ENCODE measurements around the gene KRT71. TPM values are rescaled to one million over a fixed set of nuclear protein-coding genes. Genes with fewer than 3 reads are reported as not detected.
"Not testable (repeated sequence)": the region's sequence is repeated elsewhere in the genome, so short reads cannot be mapped to it uniquely, and the experiment has no call there.

The KRT71 gene
- total RNA-seq, 1 donor from 2014 or later = not detected

DNA sequence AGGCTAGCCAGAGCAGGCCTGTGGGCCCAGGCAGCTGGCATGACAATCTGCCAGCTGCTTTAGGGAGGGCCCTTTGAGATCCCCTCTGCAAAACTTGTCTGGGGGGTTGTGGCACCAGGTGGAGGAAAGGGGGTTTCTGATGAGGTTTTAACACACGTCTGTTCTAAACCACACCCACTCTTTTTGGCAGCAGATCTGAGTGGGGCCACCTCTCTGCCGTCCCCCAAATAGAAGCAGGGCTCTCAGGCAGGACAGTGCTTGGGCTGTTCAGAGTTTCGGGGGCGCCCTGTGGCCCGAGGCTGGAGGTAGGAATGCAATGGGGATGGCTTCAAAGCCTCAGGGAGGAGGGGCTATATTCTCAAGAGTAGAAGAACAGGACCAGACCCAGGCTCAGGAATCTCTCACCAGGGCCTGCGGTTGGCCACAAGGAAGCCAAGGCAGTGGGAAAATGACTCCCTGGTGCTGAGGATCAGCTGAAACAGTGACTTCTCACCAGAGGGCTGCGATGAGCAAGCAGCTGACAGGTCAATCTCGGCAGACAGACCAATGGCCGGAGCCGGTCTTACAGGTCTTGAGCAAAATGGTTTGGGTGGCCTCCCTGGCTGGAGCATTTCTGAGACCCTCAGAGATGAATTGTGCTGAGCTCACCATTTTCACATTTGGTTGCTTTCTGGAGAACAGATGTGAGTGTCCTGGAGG lies 31.2 kb downstream of the KRT71 start:
- DNase-seq (ENCODE audit: low spot score) = no peak

DNA sequence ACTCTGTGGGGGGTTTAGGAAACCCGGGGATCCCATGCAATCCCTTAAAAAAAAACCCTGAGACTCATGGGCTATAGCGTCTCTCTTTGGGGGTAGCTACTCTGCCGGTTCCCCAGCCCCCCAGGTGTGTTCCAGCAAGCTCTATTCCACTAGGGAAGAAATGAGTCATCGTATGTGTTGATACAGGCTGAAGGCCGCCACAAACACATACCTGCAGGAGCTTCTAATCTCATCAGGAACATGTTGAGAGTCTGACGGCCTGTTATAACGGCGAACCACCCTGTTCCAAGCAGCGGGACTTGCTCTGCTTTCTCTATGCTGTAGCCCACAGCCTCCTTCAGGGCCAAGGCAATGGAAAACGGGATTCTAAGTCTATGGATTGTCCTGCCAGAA lies 31.8 kb downstream of the KRT71 start:
- DNase-seq (ENCODE audit: low spot score) = no peak

DNA sequence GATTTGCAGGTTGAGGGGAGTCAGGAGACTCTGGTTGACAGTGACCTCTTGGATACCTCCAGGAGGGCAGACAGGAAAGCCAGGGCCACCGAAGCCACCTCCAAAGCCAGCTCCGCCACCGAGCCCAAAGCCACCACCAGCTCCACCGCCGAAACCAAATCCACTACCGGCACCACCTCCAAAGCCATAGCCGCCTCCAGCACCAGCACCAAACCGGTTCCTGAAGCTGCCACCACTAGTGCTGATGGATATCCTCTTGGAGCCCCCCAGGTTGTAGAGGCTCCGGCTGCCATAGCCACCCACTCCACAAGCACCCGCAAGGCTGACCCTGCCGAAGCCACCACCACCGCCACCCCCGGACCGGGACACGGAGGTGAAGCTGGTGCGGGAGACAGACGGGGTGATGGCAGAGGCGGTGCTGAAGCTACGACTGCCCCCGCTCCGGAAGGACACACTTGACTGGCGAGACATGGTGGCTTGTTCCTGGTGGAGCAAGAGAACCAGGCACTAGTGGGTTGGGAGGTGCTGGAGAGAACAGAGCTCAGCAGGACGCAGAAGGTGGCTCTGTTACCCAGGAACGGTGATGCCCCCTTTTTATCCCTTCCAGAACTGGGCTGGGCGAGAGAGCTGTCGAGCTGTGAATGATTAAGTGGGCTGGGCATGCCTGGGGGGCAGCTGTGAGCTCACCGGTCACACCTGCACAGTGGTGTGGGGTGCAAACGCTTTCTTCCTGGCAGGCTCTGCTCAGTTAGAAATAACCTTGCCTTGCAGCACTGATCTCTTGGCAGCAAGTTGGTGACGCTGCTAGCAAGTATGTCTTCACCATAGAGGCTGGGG lies 32.9 kb downstream of the KRT71 start, which contains the start of gene KRT5:
Gene KRT5, minus strand, starts transcription at position 569 of the 837 bp plus-strand sequence. Its CDS starts 98 bp downstream, at position 471.
- no peak for DNase-seq (ENCODE audit: low spot score)

DNA sequence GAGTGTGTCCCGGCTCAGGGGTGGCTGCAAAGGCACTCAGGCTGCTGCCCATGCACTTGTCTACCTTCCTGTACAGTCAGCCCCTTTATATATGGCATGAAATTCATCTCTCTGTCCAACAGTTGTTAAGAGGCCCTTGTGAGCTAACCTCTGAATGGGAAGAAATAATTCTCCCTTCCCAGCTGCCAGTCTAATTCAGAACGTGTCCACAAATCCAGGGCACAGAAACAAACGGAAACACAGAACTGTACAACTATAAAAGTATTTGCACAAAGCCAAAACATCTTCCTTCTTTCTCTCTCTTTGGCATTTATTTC lies 33.6 kb downstream of the KRT71 start:
- no peak for DNase-seq (ENCODE audit: low spot score)

DNA sequence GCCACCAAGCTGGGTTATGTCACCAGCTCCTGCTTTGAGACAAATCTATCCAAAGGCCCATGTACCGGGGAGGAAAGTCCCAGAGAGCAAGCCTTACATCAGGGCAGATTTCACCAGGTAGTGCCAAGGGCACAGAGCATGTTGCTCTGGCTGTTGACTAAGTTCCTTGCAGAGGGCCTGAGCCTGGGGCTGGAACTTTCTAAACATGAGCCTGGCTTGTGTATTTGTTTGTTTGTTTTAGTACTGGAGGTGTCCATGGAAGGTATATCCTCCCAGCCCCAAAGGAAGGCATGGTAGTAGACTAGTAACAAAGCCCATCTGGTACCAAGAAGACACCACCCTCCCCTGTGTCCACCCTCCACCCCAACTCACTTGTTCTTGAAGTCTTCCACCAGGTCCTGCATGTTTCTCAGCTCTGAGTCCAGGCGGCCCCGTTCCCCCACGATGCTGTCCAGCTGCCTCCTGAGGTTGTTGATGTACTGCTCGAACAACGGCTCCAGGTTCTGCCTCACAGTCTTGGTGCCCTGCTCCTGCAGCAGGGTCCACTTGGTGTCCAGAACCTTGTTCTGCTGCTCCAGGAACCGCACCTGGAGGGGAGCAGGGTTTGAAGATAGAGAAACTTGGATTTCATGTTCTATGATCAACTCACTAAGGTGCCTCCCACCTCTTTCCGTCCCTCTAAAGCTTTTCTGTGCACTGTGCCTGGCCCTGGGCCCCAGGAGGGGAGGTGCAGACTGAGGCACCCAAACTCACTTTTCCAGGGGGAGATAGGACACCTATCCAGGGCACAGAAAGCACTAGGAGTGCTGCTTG lies 34.2 kb downstream of the KRT71 start:
- DNase-seq (ENCODE audit: low spot score) = no peak

DNA sequence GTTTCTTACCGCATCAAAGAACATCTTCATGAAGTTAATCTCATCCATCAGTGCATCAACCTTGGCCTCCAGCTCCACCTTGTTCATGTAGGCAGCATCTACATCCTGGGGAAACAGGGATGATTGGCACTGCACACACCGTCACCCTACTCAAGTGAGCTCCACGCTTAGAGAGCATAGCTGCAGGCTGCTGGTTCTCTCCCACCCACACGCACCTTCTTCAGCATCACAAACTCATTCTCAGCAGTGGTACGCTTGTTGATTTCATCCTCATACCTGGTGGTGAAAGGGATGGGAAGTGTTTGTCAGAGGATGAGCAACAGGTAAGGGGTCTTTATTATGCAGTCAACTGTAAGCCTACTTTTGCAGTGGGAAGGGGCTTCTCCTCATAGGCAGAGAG lies 35.1 kb downstream of the KRT71 start:
- no peak for DNase-seq (ENCODE audit: low spot score)

DNA sequence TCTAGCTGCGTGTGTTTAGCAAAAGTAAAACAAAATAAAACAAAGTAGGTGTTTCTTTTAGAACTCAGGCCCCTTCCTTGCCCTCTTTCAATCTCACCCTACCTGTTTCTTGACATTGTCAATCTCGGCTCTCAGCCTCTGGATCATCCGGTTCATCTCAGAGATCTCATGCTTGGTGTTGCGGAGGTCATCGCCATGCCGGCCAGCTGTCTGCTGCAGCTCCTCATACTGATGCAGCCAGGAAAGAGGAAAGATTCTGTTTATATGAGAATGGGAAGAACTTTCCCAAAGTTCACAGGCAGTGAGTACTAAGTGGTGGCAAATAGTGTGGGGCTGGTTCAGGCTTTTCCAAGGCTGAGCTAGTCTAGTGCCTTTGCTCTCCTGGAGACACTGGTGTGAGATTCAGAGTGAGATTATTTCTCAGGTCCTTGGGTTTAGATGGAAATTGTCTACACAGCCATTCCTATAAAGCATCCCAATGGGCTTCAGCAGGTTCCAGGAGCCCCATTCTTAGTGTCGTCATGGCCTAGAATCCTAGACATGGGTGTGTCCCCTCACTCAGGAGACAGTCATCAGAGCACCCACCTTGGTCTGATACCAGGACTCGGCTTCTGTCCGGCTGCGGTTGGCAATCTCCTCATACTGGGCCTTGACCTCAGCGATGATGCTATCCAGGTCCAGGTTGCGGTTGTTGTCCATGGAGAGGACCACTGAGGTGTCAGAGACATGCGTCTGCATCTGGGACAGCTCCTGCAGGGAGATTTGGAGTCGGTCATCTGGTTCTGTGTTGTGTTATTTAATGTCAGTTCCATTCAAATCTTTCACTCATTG lies 35.7 kb downstream of the KRT71 start:
- DNase-seq (ENCODE audit: low spot score) = no peak

DNA sequence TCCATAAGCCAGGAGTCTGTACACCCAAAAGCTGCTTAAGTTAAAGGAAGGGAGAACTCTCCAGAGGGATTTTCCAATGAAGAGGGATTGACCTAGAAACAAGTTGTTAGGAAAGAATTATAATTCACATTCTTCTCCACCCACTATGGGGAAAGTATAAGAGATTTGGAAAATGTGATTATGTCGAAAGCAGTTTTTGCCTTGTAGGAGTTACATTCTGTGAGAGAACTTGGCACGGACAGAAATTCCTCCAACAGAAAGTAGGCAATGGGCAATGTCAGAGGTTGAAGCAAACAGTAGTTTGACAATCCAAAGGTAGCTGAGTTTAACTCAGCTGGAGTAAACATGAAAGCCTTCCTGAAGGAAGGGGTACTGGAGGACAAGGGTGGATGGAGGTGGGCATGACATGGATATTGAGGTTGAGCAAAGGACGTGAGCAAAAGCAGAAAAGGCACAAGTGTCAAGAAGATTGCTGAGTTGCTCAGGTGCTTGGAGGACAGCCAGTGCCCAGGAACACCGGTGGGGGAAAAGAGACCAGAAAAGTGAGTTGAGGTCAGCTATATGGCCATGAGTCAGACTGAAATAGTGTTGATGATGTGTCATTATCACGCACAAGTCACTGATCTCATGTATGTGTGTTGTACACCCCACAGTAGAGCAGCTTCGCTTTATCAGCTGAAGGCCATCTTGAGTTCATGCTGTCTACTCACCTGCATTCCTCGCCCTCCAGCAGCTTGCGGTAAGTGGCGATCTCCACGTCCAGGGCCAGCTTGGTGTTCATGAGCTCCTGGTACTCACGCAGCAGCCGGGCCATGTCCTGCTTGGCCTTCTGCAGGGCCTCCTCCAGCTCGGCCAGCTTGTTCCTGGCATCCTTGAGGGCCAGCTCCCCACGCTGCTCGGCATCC lies 36.8 kb downstream of the KRT71 start:
- peak; percentile 38 for DNase-seq (ENCODE audit: low spot score)

DNA sequence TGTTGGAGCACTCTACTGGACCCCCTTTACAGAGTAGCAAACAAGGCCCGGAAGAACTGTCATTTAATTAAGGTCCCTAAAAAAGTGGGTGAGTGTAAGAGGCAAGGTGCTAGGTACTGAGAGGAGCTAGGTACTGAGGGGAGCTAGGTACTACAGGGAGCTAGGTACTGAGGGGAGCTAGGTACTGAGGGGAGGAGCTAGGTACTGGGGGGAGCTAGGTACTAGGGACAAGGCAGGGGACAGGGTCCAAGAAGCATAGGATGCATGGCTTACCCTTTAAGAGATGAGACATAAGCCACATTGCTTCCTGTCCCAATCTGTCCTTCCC lies 37.7 kb downstream of the KRT71 start:
- DNase-seq (ENCODE audit: low spot score) = no peak

DNA sequence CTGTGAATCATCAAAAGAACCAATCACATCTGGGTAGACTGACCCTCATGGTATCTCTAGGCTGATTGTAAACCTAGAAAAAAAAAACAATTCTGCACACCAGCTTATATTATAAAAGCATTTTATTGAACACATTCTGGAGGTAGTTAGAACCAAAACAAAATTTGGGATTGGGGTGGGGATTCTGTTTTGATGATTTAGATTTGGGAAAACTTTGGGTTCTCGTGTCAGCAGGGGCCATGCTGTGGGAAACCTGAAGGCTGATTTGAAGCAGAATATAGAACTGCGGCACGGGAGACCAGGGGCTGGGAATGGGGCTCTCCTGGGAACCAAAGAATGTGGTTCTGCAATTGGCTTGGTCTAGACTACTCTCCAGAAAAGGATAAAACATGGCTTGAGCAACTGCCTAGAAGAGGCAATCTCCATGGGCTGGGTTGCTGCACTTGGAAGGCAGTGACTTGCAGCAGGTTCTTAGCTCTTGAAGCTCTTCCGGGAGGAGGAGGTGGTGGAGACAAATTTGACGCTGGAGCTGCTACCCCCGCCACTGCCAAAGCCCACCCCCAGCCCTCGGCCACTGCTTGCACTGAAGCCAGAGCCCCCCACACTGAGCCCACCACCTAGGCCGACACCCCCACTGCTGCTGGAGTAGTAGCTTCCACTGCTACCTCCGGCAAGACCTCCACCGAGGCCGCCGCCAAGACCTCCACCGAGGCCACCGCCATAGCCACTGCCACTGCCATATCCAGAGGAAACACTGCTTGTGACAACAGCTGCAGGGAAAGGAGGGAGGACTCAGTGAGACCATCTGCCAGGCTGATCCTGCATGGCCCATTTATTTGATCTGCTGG lies 38.2 kb downstream of the KRT71 start:
- DNase-seq (ENCODE audit: low spot score) = no peak

DNA sequence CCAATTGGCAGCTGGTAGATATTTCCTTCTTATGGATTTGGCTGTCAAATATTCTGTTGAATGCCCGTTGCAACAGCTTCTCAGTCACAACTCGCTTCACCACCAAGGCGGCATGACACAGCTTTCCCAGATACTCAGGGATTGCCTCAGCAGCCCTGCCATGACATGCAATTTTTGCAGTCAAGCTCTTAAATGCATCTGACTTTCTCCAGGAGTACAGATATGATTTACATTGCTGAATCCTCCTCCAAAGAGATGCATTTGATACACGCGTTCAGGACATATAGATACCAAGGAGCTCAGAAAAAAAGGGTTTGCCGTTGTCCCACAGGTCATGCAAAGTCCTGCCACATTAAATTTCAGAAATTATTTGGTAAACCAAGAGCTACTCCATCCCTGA lies 39.2 kb downstream of the KRT71 start:
- DNase-seq (ENCODE audit: low spot score) = no peak

DNA sequence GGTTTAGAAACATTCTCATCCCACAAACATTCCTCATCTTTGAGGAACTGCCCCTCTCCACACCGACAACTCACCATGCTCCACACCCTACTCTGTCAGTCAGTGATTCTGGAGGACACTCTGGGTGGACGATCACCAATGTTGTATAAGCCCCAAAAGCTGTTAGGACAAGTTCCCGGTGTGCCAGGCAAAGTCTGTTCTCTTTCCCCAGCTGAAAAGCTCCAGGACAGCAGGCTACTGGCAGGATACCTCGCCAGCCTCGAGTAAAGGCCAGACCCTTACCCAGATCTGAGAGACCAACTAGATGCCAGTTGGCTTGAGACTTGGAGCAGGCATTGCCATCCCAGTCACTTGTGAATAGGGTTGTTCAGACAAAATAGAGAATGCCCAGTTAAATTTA lies 44.7 kb downstream of the KRT71 start:
- no peak for DNase-seq (ENCODE audit: low spot score)

DNA sequence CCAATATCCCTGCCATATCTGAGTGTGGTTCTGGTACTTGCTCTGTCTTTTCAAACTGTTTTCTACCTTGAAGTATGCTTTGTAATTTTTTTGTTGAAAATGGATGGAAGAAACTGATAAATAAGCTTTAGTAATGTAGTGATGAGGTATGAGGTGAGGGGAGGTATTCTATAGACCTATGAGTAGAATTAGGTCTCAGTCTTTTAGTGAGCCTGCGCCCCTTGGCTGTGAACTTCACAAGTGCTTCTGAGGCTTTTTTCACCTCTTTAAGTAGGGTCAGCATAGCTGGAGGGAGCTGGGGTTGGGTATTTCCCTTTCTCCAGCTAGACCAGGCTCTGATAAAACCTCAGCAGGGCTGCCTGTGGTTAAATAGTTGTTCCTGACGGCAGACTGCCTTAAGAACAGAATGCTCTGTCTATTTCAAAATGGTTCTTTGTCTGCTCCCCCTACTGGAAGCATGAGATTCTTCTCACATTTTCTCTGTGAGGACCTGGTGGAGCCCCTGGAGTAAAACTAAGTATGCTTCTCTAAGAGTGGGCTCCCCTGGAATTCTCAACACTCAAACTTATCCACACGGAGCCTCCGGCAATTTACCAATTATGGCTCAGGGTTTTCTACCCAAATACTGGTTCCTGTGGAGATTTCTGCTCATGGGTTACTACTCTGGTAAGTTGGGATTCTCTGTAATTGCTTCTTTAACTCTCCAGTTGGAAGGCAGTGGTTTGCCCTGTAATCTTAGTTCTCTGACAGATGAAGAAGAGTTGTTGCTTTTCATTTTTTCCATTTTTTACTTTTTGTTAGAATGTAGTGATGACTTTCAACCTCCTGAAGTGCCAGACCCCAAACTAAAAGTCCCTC lies 45.9 kb downstream of the KRT71 start:
- DNase-seq (ENCODE audit: low spot score) = no peak

DNA sequence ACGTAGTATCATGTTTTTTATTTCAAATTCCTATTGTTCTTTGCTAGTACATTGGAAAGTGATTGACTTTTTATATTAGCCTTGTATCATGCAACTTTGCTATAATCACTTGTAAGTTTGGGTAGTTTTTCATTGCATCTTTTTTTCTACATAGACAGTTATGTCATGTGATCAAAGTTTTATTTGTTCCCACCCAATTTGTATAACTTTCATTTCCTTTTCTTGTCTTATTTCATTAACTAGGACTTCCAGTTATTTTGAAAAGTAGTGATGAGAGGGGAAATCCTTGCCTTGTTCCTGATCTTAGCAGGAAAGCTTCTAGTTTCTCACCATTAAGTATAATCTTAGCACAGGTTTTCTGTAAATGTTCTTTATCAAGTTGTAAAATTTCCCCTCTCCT lies 50.1 kb downstream of the KRT71 start:
- no peak for DNase-seq (ENCODE audit: low spot score)

DNA sequence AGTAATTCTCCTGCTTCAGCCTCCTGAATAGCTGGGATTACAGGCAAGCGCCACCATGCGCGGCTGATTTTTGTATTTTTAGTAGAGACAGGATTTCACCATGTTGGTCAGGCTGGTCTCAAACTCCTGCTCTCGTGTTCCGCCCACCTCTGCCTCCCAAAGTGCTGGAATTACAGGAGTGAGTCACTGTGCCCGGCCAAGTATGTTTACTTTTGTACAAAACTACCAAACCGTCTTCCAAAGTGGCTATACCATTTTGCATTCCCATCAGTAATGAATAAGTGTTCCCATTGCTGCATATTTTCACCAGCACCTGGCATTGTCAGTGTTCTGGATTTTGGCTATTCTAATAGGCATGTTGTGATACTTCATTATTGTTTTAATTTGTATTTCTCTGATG lies 51.5 kb downstream of the KRT71 start:
- DNase-seq (ENCODE audit: low spot score) = no peak

DNA sequence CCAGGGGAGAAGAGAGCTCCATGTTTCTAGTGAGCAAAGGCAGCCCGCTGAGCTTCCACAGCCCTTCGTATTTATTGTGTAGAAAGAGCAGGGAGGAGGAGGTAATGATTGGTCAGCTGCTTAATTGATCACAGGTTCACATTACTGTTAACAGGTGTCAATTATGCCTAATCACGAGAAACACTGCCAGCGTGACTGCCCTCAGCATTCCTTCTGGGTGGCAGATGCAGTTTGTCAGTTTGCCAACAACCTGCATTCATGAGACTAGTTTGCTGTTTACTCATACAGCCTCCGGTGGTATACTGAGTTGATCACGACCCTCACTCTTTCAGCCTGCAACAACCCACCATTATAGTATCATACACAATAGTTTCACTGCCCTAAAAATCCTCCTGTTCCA lies 52.4 kb downstream of the KRT71 start:
- not testable (repeated sequence) for DNase-seq (ENCODE audit: low spot score)

DNA sequence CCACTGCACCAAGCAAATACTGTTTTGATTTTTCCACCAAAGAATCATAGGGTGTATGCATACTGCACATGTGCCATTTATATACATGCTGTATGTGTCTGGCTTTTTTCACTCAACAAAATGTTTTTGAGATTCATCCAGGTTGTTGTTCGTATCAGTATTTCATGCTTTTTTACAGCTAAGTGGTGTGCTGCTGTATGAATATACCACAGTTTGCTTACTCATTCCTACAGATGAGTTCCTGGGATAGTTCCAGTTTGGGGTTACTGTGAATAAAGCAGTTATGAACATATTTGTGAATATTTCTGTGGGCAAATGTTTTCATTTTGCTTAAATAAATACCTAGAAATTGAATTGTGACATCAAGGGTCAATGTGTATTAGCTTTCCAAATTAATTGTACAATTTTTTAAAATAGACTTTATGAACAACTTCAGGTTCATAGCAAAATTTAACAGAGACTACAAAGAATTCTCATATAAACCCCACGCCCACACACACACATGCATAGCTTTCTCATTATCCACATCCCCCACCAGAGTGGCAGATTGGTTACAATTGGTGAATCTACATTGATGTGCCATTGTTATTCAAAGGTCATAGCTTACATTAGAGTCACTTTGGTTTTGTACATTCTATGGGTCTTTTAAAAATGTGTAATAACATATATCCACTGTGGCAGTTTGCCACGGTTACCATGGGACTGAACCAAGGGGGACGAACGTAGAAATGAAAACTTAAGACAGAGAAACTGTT lies 53.0 kb downstream of the KRT71 start:
- DNase-seq (ENCODE audit: low spot score) = no peak

DNA sequence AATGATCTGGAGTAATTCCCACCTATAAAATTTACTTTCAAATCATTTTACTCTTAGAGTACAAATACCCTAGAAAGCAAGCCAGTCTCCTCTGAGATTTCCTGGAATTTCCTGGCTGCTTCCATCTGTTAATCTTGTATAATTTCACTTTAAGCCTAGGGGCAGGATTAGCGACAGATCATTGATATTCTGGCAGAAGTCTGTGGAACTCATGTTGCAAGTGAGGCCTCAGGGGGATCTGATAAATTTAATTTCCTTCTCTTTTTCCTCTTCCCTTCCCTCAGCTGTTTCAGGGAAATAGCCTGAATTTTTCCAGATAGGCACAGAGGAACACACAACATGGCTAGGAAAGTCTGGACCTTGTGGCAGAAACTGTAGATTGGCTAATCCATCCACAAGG lies 54.0 kb downstream of the KRT71 start:
- no peak for DNase-seq (ENCODE audit: low spot score)

All from ureter (tissue), 1 donor.